Activated CD4-positive, CD25-positive, alpha-beta regulatory T cell treated with anti-CD3 and anti-CD28 coated beads, Interleukin-2, amount 50 U/mL, for 16 hours (primary cell): ENCODE measurements around the gene CSKMT.
"Not testable (repeated sequence)": the region's sequence is repeated elsewhere in the genome, so short reads cannot be mapped to it uniquely, and the experiment has no call there.

Experiments used
- DNase-seq: peaks from one replicate; pipeline ENCODE4 v3.0.0-alpha.2; 2020; ENCODE audit warnings: low read depth, low spot score

Gene CSKMT

DNA sequence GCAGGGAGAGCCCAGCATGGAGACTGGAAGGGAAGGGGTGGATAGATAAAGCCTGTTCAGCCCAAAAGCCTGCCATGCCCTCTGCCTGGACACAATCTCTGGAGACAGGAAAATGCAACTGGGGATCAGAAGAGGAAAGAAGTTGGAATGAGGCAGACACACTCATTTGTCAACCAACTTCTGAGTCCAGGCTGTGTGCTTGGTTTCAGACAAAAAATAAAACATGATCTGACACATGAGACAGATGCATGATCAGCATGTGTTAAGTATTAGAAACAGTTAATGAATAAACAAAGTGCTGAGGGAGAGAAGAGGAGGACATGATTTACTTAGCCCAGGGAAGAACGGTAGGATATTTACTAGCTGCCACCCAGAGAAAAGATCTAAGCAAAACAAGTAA, 23.4 kb downstream of the CSKMT start:
- DNase-seq: no peak

DNA sequence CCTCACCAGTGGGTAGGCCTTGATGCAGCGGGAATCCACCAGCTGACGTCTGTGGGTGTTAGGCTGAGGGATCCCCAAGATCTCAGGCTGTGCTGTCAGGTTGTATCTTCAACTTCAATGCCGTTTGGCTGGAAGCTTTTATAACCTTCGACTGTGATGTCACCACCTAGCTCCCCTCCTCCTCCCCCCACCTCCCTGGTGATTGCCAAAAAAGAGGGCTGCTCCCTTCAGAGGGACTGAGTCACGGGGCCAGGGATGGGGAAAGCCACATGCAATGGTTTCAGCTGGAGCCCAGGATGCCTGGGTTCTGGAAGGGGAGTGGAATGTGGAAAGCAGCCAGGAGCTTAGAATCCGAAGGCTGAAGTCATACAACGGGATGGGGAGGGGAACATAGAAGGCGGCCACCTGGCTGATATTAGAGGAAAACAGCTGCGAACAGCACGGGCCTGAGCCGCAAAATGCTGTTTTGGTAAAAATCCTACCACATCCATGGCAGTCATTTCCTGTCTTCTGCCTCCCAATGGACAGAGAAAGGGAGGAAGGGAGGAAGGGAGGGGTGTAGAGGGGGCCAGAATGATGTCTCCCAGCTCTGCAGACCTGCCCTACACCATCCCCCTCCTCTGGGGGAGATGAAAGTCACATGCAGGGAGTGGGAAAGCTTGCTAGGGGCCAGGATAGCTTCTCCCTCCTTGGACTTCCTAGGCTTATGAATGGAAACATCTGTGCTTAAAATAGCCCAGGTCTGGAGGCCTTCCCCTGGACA, 24.5 kb downstream of the CSKMT start, which contains the start of gene LRRN4CL:
TSS of gene LRRN4CL (minus strand) at position 110 of the 763 bp plus-strand sequence. CDS start 1,022 bp downstream, outside the sequence.
- no peak for DNase-seq

DNA sequence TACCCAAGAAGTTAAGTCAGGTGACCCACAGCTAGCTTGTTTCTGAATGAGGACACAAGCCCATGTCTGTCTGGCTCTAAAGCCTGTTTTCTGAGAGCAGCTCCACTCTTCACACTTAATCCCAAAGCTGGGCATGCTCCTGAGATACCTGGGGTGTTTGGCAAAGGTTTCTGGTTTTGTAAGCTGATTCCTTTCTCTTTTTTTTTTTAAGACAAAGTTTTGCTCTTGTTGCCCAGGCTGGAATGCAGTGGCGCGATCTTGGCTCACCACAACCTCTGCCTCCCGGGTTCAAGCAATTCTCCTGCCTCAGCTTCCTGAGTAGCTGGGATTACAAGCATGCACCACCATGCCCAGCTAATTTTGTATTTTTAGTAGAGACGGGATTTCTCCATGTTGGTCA, 28.5 kb downstream of the CSKMT start:
- DNase-seq: not testable (repeated sequence)

DNA sequence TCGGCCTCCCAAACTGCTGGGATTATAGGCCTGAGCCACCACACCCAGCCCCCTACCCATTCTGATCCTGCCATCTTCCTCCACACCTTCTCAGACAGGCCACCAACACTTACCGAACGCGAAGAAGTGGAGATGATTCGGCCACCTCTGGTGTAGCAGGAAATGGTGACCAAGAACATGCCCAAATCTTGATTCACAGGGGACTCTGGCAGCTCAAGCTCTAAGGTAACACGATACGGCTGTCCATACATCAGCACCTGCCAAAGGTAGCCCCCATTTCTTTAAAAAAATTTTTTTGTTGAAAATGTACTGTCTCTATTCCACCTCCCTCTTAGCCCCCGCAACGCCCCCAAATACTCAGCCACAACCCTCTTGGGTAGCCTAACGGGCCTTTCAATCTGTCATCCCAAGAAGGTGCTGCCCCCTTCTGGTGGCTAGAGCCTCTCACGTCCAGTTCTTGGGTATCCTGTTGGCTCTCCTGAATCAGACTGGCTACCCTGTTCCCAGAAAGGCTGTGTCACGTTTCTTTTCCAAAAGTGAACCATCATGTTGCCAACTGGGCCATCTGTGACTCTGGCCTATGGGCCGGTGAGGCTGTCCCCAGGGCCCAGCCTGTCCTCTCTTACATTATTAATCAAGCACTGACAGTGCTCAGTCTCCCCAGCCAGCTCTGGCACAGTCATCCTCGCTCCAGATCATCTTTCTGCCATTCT, 29.5 kb downstream of the CSKMT start:
- peak; percentile 63 for DNase-seq

DNA sequence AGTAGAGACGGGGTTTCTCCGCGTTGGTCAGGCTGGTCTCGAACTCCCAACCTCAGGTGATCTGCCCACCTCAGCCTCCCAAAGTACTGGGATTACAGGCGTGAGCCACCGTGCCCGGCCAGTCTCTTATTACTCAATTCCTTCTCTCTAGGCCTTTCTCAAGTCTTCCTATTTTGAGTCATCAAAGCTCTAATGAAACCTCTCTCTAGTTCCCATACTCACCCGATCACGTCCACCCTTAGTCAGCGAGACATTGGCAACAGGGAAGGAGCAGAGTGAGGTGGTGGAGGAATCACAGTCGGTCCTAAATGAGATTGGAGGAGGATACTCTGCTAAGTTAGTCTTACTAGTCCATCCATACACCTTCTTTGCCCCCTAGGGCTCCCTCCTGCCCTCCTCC, 37.1 kb downstream of the CSKMT start:
- no peak for DNase-seq

DNA sequence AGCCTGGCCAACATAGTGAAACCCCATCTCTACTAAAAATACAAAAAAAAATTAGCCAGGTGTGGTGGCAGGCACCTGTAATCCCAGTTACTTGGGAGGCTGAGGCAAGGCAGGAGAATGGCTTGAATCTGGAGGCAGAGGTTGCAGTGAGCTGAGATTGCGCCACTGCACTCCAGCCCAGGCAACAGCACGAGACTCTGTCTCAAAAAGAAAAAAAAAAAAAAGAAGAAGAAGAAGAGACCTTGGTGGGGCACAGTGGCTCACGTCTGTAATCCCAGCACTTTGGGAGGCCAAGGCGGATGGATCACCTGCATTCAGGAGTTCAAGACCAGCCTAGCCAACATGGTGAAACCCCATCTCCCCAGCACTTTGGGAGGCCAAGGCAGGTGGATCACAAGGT, 38.8 kb downstream of the CSKMT start:
- not testable (repeated sequence) for DNase-seq

DNA sequence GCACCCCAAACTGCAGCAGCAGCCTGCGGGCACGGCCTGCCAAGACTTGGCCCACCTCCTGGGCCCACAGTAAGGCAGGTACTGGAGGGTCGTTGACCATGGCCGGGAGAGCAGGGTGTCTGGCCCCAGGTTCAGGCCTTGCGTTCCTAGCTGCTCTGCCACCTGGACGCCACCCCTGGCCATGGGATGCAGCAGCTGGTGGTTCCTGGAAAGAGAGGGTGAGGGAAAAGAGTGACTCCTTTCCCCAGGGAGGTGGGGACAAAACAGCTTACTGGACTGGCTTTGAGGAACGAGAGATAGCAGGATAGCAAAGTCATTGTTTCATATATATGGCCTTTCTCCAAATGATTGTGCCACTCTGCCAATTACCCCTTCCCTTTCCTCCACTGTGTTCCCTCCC, 40.3 kb downstream of the CSKMT start:
- no peak for DNase-seq

DNA sequence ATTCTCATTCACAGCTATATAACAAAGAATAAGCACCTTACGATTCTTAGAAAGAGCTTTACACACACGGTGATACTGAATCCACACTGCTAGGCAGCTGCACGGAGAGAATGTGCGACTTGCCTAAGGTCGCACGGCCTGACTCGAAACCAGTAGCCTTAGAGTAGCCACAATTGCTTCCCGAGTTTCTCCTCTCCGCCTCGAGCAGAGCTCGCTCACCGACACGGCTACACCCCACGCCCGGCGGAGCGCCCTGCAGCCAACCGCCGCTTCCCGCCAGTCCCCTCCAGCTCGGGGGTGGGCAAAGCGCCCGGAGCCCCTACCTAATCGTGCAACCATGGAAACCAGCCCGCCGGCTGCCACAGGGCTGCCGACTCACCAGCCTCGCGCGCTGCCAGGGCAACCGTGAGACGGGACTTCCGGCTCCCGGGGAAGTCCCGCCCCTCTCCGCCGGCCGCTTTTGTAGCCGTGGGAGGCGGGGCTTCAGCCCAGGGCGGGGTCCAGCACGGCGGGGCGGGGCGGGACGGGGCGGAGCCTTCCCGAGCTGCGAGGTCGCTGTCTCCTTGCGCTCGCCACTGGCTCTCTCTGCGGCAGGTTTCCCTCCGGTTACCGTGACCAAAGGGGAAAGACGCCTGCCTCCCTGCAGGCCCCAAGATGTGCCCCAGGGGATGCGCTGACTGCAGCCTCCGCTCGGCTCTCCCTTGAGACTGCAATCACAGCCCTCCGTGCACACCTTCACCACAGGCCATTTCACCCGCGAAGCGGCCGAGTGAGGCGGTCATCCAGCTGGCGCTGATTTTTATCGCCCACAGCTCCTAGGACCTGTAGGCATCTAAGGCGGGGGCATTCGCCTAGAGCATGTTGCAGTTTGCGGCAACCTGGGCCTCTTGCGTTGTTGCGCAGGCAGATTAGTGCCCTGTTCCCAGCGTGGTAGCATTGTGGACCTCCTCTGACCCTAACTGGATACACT, 41.1 kb downstream of the CSKMT start:
- peak; percentile 86 for DNase-seq

DNA sequence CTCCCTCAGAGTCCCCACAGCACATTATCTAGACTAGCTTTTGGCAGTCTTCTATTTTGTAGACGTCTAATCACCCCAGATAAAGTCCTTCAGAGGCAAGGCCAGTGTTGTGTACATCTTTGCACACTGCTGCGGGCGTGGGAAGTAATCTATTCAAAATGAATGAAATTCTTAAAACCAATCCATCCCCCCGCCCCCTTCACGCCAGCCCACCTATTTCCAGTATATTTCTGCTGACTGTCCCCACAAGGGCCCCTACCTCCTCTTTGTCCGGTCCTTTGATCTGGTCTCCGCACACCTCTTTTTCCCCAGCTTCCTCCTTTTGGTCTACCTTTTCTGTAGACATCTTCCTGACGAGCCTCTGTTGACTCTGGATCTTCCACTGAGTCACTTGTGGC, 41.7 kb downstream of the CSKMT start:
- DNase-seq: no peak

DNA sequence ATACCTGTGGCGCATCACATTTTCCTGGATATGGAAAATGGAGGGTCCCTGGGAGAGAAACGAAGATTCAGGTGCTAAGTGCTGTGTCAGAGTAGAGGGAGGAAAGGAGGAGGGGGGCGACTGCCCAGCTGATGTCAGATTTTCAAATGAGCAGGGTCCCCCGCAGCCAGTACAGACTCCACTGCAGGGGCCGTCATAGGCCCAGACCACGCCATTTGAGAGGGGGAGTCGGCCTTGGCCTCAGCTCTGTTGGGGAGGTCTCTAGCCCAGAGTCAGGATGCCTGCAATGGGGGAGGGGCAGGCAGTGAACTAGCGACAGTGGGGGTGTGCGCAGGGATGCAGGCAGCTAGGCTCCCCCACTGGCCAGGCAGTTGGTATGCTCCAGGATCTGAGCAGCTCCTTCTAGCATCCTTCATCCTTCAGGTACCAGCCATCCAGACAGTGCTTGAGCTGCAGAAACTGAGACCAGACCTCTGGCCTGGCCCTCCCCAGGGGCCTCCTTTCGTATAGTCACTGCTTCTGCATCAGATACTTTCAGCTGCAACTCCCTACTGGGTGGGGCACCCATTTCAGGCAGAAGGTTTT, 42.3 kb downstream of the CSKMT start, which contains the start of the genes BSCL2 and GNG3:
TSS of gene BSCL2 (minus strand) at position 148 of the 585 bp plus-strand sequence. CDS start 229 bp downstream, outside the sequence.
TSS of gene GNG3 (plus strand) at position 400 of the 585 bp plus-strand sequence. CDS start 620 bp downstream, outside the sequence.
- DNase-seq: no peak

DNA sequence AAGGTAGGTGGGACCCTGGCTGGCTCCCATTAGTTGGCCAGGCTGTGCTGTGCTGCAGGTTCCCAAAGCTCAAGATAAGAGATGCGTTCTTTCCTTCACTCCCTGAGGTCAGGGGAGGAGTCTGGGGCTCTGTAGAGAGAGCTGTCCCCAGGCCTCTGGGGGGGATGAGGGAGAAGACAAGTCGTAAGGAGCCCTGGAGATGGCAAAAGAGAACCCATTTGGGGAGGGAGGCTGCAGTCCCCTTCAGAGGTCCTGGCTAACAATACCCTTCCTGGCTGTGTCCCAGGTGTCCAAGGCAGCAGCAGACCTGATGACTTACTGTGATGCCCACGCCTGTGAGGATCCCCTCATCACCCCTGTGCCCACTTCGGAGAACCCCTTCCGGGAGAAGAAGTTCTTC, 43.3 kb downstream of the CSKMT start:
- no peak for DNase-seq

DNA sequence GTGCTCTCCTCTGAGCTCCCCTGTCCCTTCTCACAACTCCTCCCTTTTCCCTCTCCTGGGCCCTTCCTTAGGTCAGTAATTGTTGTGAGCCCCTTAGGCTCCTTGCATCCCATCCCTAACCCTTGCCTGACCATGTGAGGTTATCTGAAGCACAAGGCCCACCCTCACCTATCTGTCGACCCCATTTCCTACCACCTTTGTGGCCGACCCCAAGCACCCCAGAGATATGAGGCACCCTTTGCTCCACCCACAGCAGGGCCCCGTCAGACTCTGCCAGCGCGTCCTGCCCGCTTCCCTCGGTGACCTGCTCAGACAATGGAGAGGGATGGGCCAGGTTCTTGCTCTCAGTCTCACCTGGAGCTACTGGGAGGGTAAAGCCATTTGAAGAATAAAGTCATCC, 43.7 kb downstream of the CSKMT start:
- peak; percentile 10 for DNase-seq

DNA sequence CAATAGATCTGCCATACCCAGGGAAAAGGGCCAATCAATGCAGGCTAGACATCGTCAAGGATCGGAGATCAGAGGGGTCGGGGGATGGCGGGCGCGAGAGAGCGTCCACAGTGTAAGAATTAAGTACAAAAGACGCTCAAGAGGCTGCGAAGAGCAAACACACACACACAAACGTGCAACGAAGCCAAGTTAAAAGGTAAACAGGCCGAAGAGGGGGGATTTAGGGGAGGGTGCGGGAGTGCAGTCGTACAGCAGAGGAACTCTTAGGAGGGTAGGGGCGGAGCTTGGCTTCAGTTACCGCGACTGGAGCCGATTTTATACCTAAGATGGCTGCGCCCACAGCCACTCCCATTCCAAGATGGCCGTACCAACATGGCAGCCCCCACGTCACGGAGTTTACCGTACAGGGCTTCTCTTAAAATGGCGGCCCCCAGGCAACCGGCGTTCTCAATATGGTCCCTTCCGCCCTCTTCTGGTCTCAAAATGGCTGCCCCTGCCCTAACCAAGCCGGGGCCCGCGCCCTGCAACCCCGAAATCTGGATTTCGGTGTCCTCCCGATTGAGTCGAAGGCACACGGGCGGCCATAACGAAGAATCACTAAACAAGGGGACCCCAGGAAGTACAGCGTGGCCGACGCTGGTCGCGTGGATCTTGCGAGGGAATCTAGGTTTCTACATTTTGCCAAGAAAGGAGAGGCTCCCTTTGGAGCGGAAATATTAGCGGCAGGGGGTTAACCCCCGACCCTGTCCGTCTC, 44.3 kb downstream of the CSKMT start:
- peak; percentile 94 for DNase-seq

DNA sequence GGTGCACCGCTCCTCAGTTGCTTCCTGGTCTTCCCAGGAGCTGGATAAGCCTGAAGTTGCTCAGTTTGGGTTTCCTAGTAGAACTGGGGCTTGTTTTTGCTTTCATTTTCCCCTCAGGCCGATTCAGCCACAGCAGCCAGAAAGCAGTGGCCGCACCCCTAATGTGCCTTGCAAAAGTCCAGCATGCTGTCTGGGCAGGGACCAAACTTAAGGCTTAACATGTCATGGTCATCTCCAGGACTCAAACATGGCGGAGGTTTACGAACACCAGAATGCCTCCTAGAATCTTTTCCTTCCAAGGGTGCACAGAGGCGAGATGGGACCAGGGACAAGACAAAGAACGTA, 44.9 kb downstream of the CSKMT start:
- DNase-seq: no peak

DNA sequence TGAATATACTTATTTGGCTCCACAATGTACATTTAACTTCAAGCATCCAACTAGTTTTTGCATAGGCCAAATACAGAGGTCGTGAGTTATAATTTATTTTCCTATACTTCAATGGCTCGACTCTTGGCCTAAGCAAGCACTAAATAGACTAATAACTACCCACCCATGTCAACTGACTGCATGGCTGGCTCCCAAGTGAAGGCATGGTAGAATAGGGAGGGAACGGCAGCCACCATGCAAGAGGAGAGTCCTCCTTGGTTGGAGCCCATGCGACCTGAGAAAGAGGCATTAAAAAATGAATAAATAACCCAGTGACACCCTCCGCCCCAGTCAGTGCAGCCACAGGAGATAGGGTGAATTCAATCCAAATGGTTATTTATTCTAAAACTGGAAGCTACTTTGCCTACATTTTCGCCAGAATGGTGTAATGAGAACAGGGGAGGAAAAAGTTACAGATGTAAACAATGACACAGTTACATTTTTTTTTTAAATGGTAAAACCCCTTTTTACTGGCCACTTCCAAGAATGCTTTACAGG, 47.2 kb downstream of the CSKMT start:
- DNase-seq: no peak

DNA sequence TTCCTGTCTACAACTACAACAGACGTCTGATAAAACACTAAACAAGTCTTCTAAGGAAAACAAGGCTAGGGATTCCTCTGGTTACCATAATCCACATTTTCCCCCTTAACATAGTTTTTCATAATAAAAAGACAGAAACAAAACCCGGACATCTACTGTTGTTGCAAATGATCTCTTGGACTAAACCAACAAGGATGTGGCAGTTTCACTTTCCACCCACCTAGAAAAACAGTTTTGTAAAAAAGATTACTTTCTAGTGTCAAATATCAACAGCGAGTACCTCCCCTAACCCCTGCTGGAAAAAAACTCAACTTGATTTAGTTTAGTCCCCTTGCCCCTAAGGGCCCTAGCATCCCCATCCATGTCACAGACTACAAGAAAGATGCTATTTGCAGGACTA, 47.7 kb downstream of the CSKMT start:
- DNase-seq: no peak

DNA sequence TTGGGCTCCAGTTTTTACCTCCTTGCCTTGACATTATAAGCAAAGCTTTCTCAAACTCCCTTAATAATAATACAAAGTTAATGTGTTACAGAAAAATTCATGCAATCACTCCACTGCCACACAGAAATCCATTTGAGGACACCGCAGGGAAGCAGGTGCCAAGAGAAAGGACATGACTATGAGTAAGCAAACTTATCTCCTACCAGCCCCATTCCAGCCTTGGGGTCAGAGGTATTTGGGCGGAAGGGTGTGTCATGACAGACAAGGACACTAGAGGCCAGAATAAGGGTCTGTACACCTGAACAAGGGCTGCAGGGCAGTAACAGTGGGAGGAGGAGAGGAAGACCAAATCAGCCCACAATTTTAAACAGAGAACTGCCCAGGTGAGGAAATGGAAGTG, 48.2 kb downstream of the CSKMT start:
- no peak for DNase-seq

DNA sequence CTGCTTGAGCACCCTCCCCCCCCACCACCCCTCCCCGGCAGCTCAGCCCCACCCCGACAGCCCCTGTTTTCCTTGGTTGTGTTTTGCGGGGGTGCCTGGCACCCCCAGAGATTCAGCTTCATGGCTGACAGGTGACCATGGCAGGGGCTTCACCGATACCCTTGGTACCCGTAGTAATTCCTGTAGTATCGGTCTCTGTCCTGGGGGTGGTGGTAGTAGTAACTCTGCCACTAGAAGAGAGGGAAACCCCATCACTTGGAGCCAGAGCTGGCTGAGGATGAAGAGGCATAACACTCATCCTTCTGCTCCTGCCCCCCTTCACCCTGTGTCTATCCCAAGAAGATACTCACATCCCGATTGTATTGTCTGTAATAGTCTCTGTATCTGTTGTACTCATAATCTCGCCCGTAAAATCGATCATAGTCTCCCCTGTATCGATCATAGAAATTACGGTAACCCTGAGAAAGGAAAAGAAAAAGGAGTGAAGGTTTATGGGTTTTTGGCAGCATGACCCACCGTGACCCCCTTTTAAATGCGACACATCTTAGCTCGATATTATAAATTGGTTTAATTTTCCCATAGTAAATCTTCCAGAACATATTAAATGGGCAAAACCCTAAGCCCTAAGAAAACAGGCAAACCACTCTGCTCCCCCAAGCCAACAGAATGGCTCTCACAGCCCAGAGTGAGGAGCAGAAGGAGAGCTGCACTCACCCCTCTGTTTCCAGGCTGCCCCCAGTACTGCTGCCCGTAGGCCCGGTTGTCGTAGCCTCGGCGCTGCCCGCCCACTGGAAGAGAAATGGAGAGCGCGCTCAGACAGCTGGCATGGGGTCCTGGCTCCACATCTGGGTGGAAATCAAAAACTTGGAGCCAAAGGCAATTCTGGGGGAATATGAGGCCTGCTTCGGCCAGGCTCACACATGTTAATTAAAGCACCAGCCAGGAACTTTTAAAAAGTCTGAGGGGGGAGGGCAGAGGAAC, 50.3 kb downstream of the CSKMT start:
- DNase-seq: no peak

DNA sequence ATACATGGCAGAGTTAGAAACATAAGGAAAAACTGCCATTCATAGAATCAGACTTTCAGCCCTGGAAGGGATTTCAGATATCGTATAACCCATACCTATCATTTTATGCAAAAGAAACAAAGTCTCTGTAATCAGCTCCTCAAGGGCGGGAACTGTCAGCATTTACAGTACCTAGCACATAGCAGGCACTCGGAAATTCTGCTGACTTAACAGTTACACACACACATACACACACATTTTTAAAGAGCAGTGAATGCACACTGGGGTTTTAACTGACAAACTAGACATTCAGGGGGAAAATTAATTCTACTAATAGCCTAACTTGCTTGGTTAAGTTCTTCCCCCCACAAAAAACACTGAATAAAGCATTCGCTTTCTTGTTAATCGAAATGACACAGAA, 51.1 kb downstream of the CSKMT start:
- DNase-seq: no peak
